GM12878 (cell line): ENCODE results near the gene C15orf62. TPM values are rescaled to one million over a fixed set of nuclear protein-coding genes. Genes with fewer than 3 reads are reported as not detected.

Source experiments
- ATAC-seq: fragments of 200-7000 bp; cut with Tn5 transposase; 3 replicates; pipeline ENCODE4 v1.9.1; 2020; ENCODE audit warnings: mild to moderate bottlenecking, moderate library complexity
- BruUV-seq: library from RNA; stranded (reverse); fragments of 400-500 nt; replicated peaks from 2 replicates; lab custom pipeline; 2021; lab: Mats Ljungman, UMichigan
- CTCF ChIA-PET: fragments of 300-600 bp; sonication (Branson Sonifier 250); formaldehyde crosslinking; extraction: SDS; loops from one replicate; lab custom pipeline; 2021; ENCODE audit warnings: inconsistent platforms; lab: Yijun Ruan, JAX
- POLR2A ChIA-PET: fragments of 350-600 bp; formaldehyde crosslinking; extraction: SDS; loops from one replicate; lab custom pipeline; 2021; ENCODE audit warnings: inconsistent platforms; lab: Charles Lee
- RAD21 ChIA-PET: fragments of 300-600 bp; sonication (Branson Sonifier 250); formaldehyde crosslinking; loops from one replicate; lab custom pipeline; 2023; ENCODE audit warnings: antibody characterized with exemption; ENCODE audit not compliant: unreplicated experiment; lab: Charles Lee
- SMC1A ChIA-PET: fragments of 300-600 bp; sonication (Branson Sonifier 250); formaldehyde crosslinking; loops from one replicate; lab custom pipeline; 2023; ENCODE audit not compliant: unreplicated experiment, uncharacterized antibody; lab: Charles Lee
- DNase-seq: peaks from one replicate; pipeline ENCODE4 v3.0.0-alpha.2; 2011; ENCODE audit warnings: low read depth, low spot score
- FAIRE-seq: peaks from 3 replicates; lab custom pipeline; 2011; peaks lifted over from hg19 to GRCh38; lab: Jason Lieb, UNC
- H2AFZ ChIP-seq: 2 replicates; pipeline ENCODE4 v1.6.0; 2011; ENCODE audit warnings: low read depth, low read length, control low read depth; ENCODE audit not compliant: control insufficient read depth
- H3K27ac ChIP-seq: 2 replicates; pipeline ENCODE4 v1.5.1; 2011; ENCODE audit warnings: control low read depth; ENCODE audit not compliant: control insufficient read depth, insufficient read depth
- H3K27me3 ChIP-seq, 2 experiments: replicated peaks in 1 of 2; 2 replicates each; pipeline versions ENCODE4 v1.6.0 to v1.6.1; 2011; ENCODE audit warnings: low read length in 1 of 2; ENCODE audit not compliant: control insufficient read depth in 2 of 2, insufficient read depth in 2 of 2
- H3K36me3 ChIP-seq, 2 experiments: 2 replicates each; pipeline ENCODE4 v1.5.1; 2011; ENCODE audit warnings: low read length in 1 of 2; ENCODE audit not compliant: control insufficient read depth in 2 of 2, insufficient read depth in 2 of 2
- H3K4me1 ChIP-seq: 2 replicates; pipeline ENCODE4 v1.6.1; 2011; ENCODE audit warnings: mild to moderate bottlenecking, low read length, moderate library complexity, mixed read lengths; ENCODE audit not compliant: control insufficient read depth, insufficient read depth
- H3K4me2 ChIP-seq: 2 replicates; pipeline ENCODE4 v1.6.0; 2011; ENCODE audit warnings: control low read depth; ENCODE audit not compliant: control insufficient read depth, insufficient read depth
- H3K4me3 ChIP-seq: fragments of 200-600 bp; sonication (generic); 2 replicates; pipeline ENCODE4 v1.5.1; 2016
- H3K79me2 ChIP-seq: 2 replicates; pipeline ENCODE4 v1.6.0; 2011; ENCODE audit warnings: low read length; ENCODE audit not compliant: control insufficient read depth, insufficient read depth
- H3K9ac ChIP-seq: 2 replicates; pipeline ENCODE4 v1.8.0; 2011; ENCODE audit warnings: low read length, control low read depth, mixed read lengths; ENCODE audit not compliant: control insufficient read depth, insufficient read depth
- H3K9me3 ChIP-seq: replicated peaks from 3 replicates; pipeline ENCODE4 v1.5.1; 2011; ENCODE audit warnings: mild to moderate bottlenecking, low read length; ENCODE audit not compliant: control insufficient read depth, insufficient read depth
- H4K20me1 ChIP-seq: 2 replicates; pipeline ENCODE4 v1.6.0; 2011; ENCODE audit not compliant: control insufficient read depth, insufficient read depth
- BMI1 ChIP-seq: fragments of 450-650 bp; IDR thresholded peaks from 2 replicates; pipeline ENCODE4 v1.6.1; 2016; ENCODE audit warnings: mild to moderate bottlenecking, moderate library complexity, borderline replicate concordance
- HDGF ChIP-seq: fragments of 450-650 bp; IDR thresholded peaks from 2 replicates; pipeline ENCODE4 v1.6.1; 2016; ENCODE audit warnings: antibody characterized with exemption
- IKZF2 ChIP-seq, 2 experiments: fragments of 450-650 bp; IDR thresholded peaks; 2 replicates each; pipeline ENCODE4 v1.6.1; 2017; ENCODE audit warnings: mild to moderate bottlenecking in 2 of 2, moderate library complexity in 2 of 2
- IRF4 ChIP-seq: IDR thresholded peaks from 2 replicates; pipeline ENCODE4 v1.6.1; 2011; ENCODE audit warnings: low read depth, low read length
- MYC ChIP-seq: IDR thresholded peaks from 2 replicates; pipeline ENCODE4 v1.6.1; 2011; ENCODE audit warnings: mild to moderate bottlenecking, low read length, moderate library complexity, inconsistent platforms; ENCODE audit not compliant: insufficient read depth, insufficient replicate concordance, insufficient read length, severe bottlenecking
- NFIC ChIP-seq: IDR thresholded peaks from 2 replicates; pipeline ENCODE4 v1.6.1; 2012; ENCODE audit warnings: low read depth, mild to moderate bottlenecking, inconsistent platforms, low read length, moderate library complexity
- SREBF1 ChIP-seq: IDR thresholded peaks from 2 replicates; pipeline ENCODE4 v1.6.1; 2012; ENCODE audit warnings: mild to moderate bottlenecking, low read length
- SUPT20H ChIP-seq: IDR thresholded peaks from 2 replicates; pipeline ENCODE4 v1.6.1; 2011; ENCODE audit warnings: low read depth, mild to moderate bottlenecking, low read length, moderate library complexity, borderline replicate concordance; ENCODE audit not compliant: control insufficient read depth
- WGBS: methylation state at CpG from one replicate; pipeline ENCODE4 v1.1.6; 2016; ENCODE audit warnings: low lambda C conversion rate; ENCODE audit not compliant: insufficient replicate concordance, insufficient coverage; ENCODE audit errors: missing lambda C conversion rate; 5-methylcytosine and 5-hydroxymethylcytosine counted together
- in situ Hi-C: fragments of 300-500 bp; cut with MboI; formaldehyde crosslinking; loops from 9 replicates; pipeline ENCODE4 v1.14.3; 2018; ENCODE audit warnings: mixed read lengths
- intact Hi-C: fragments of 100-400 bp; cut with micrococcal nuclease; formaldehyde crosslinking; loops from one replicate; pipeline ENCODE4 v1.14.2; 2022; ENCODE audit not compliant: unreplicated experiment
- polyA plus RNA-seq, 11 experiments: library from polyadenylated mRNA; depleted of rRNA in 4 of 11; unstranded in 6 of 11; stranded (reverse) in 5 of 11; fragments of >200 nt; fragmentation: Nextera tagmentation in 4 of 11; fragmentation: Illumina TruSeq in 1 of 11; extraction: Ambion mirVana in 4 of 11; extraction: Trizol in 1 of 11; gene quantifications; 1 replicate in 1 of 11; 2 replicates in 10 of 11; pipeline versions ENCODE4 v1.2.1 to v1.2.3, GENCODE V29; 2011 to 2016; ENCODE audit warnings: inconsistent platforms in 2 of 11, missing spikeins in 2 of 11, low read depth in 1 of 11
- total RNA-seq, 4 experiments: library from RNA; depleted of rRNA in 3 of 4; stranded (reverse); fragments of >200 nt in 3 of 4; fragmentation: Illumina TruSeq in 1 of 4; extraction: Trizol in 1 of 4; gene quantifications; 2 replicates each; pipeline versions ENCODE4 v1.2.1 to v1.2.3, GENCODE V29; 2013 to 2021
- TF ChIP-seq, protein P1 (sequence below): fragments of 450-650 bp; IDR thresholded peaks from 2 replicates; pipeline ENCODE4 v1.6.1; 2017; ENCODE audit warnings: low read depth, mild to moderate bottlenecking, moderate library complexity

The C15orf62 gene
- total and polyA plus RNA-seq, 10 of the 15 experiments (the other 5 are each of a cell fraction or from before 2014, with no cell fraction given) = 0.06 to 0.68 (median 0.40) TPM; not detected in 1

DNA sequence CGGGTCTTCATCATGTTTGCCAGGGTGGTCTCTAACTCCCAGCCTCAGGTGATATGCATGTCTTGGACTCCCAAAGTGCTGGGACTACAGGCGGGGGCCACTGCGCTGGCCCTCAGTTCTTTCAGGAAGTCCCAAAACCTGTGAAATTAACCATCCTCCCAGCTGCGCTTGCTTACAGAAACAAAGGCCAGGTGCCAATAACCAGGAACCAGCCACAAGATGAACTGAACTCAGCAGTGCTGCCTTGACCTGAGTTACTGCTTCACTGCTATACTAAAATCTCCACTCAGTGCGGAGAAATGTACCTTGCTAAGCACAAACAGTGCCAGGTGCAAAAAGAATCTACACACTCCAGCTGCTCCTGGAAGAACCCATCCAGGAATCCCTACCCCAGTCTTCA, 9.8 kb upstream of the C15orf62 start:
- 87% methylated on average over 5 of the region's 5 CpGs for WGBS
- no peaks in the 10 kb centered on the region for H3K27me3 ChIP-seq
- ChIA-PET CTCF (no interaction called here), RAD21 (interaction anchor here (0.6 kb wide), 1 partner anchor 170 kb away, joined by 4 read pairs; no protein-coding TSS in a partner anchor)
- no peak overlapping the region for H2AFZ ChIP-seq
- DNase-seq = no peak
- in situ Hi-C loops = no loop called here
- no peak for ATAC-seq
- H3K4me3 ChIP-seq = no peak overlapping the region
- no peak overlapping the region for H3K9ac ChIP-seq
- no peak for TF ChIP-seq BMI1
- TF ChIP-seq, protein P1, sequence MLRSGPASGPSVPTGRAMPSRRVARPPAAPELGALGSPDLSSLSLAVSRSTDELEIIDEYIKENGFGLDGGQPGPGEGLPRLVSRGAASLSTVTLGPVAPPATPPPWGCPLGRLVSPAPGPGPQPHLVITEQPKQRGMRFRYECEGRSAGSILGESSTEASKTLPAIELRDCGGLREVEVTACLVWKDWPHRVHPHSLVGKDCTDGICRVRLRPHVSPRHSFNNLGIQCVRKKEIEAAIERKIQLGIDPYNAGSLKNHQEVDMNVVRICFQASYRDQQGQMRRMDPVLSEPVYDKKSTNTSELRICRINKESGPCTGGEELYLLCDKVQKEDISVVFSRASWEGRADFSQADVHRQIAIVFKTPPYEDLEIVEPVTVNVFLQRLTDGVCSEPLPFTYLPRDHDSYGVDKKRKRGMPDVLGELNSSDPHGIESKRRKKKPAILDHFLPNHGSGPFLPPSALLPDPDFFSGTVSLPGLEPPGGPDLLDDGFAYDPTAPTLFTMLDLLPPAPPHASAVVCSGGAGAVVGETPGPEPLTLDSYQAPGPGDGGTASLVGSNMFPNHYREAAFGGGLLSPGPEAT = no peak
- TF ChIP-seq HDGF = no peak
- TF ChIP-seq MYC = no peak
- no peak for TF ChIP-seq SREBF1
- no peak for TF ChIP-seq IKZF2 (IDR thresholded peaks at IDR 0.05)
- no peak for TF ChIP-seq IRF4
- no peak for TF ChIP-seq NFIC
- no peak for TF ChIP-seq SUPT20H
- TF ChIP-seq, all 136 proteins: peak for 0
- intact Hi-C loops = loop anchor here (5.0 kb wide), 1 partner anchor 168 kb away; the partner anchor contains the start of gene KNL1
- Histone ChIP-seq H3K79me2 (peaks cover under 1% of the 10 kb centered on the region), H3K36me3 (no peaks in the 10 kb centered on the region), H3K27ac (no peak overlapping the region), H3K9me3 (no peaks in the 10 kb centered on the region), H3K4me1 (peaks cover 7% of the 10 kb centered on the region), H4K20me1 (no peaks in the 10 kb centered on the region), H3K4me2 (no peak overlapping the region)
- ChIA-PET SMC1A (no interaction called here), POLR2A (interaction anchor here (1.4 kb wide), 1 partner anchor 10 kb away, joined by 3 read pairs; the partner anchor contains the start of gene C15orf62)
- no peak for FAIRE-seq
- no TSS peak for BruUV-seq
